Sigmoid colon (tissue), 4 donors: ENCODE data around the gene PRKCQ.

Experiments
- CTCF ChIP-seq, 4 experiments: fragments of 450-650 bp in 3 of 4; fragments of 200-600 bp in 1 of 4; IDR thresholded peaks; one replicate each; pipeline ENCODE4 v1.5.1; 2016 to 2019; ENCODE audit warnings: antibody characterized with exemption in 4 of 4, mild to moderate bottlenecking in 3 of 4, moderate library complexity in 2 of 4
- EP300 ChIP-seq, 4 donors: sonication (generic); formaldehyde crosslinking; IDR thresholded peaks; one replicate each; pipeline ENCODE4 v1.6.1; 2017; ENCODE audit warnings: antibody characterized with exemption in 4 of 4
- POLR2A ChIP-seq, 2 donors: fragments of 450-650 bp; IDR thresholded peaks; one replicate each; pipeline ENCODE4 v1.6.1; 2016; ENCODE audit warnings: antibody characterized with exemption in 2 of 2, mild to moderate bottlenecking in 2 of 2, moderate library complexity in 2 of 2
- POLR2AphosphoS5 ChIP-seq, 4 donors: sonication (generic); formaldehyde crosslinking; IDR thresholded peaks; one replicate each; pipeline ENCODE4 v1.6.1; 2017; ENCODE audit warnings: antibody characterized with exemption in 4 of 4

DNA sequence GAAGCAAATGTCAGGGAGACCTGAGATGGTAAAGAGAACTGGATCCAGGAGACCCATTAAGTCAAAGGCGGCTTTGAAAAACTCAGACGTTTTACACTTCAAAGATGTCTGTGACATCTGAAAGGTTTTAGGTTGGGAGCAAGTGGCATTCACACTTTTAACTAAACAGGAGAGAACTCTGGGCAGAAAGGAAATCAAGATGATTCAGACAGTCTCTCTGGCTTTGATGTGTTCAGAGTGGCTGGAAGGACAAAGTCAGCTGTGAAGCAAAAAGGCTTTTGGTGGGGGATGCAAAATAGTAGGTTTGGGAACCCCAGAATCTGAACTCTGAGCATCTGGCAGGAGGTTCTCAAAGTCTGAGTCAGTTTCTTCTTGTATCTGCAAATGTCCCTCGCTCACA, 66.6 kb downstream of the PRKCQ start:
- TF ChIP-seq CTCF (IDR thresholded peaks at IDR 0.05), result no peak
- TF ChIP-seq POLR2AphosphoS5 (IDR thresholded peaks at IDR 0.05), result no peak
- no peak for TF ChIP-seq EP300 (IDR thresholded peaks at IDR 0.05)
- TF ChIP-seq POLR2A (IDR thresholded peaks at IDR 0.05), result no peak
